Activated CD8-positive, alpha-beta memory T cell treated with anti-CD3 and anti-CD28 coated beads, Interleukin-2, amount 10 ng/mL, durations not matched to agents 7 days and 5 days (primary cell): Measurements from ENCODE around the gene PHACTR4. TPM values are rescaled to one million over a fixed set of nuclear protein-coding genes. Genes with fewer than 3 reads are reported as not detected.
"Not testable (repeated sequence)": the region's sequence is repeated elsewhere in the genome, so short reads cannot be mapped to it uniquely, and the experiment has no call there.

Experiments
- ATAC-seq: fragments of 150-1000 bp; cut with Tn5 transposase; one replicate; pipeline ENCODE4 v1.10.0; 2021; ENCODE audit warnings: moderate library complexity
- CTCF ChIA-PET: fragments of 350-600 bp; sonication (Branson Sonifier 250); formaldehyde crosslinking; loops from one replicate; lab custom pipeline; 2021; ENCODE audit warnings: antibody characterized with exemption; lab: Charles Lee
- DNase-seq: peaks from one replicate; pipeline ENCODE4 v3.0.0-alpha.2; 2020
- H3K27ac Mint-ChIP-seq: one replicate; pipeline ENCODE4 v1.8.0; 2021; ENCODE audit warnings: mild to moderate bottlenecking, mixed read lengths
- H3K27me3 Mint-ChIP-seq: one replicate; pipeline ENCODE4 v1.8.0; 2021; ENCODE audit warnings: mixed read lengths
- H3K36me3 Mint-ChIP-seq: one replicate; pipeline ENCODE4 v1.8.0; 2021; ENCODE audit warnings: mild to moderate bottlenecking, mixed read lengths
- H3K4me1 Mint-ChIP-seq: one replicate; pipeline ENCODE4 v1.8.0; 2021; ENCODE audit warnings: mixed read lengths
- H3K4me3 Mint-ChIP-seq: one replicate; pipeline ENCODE4 v1.8.0; 2021; ENCODE audit warnings: mild to moderate bottlenecking, moderate library complexity, mixed read lengths
- H3K9me3 Mint-ChIP-seq: one replicate; pipeline ENCODE4 v1.8.0; 2022; ENCODE audit warnings: low read depth, mixed read lengths
- total RNA-seq, 2 experiments: library from RNA; stranded (reverse); gene quantifications; one replicate each; pipeline ENCODE4 v1.2.3, GENCODE V29; 2021

The PHACTR4 gene
- total RNA-seq, 2 experiments from 2014 or later, result 26.8 to 27.8 TPM

DNA sequence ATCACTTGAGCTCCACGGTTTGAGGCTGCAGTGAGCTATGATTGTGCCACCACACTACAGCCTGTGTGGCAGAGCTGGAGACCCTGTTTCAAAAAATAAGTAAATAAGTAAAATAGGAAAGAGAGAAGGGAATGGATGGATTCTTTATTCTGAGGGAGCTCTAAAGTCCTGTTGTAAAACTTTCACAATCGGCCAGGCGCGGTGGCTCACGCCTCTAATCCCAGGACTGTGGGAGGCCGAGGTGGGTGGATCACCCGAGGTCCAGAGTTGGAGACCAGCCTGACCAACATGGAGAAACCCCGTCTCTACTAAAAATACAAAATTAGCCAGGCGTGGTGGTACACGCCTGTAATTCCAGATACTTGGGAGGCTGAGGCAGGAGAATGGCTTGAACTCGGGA is 6.1 kb downstream of the PHACTR4 start:
- not testable (repeated sequence) for H3K9me3 Mint-ChIP-seq, H3K4me3 Mint-ChIP-seq, H3K27ac Mint-ChIP-seq, H3K27me3 Mint-ChIP-seq, ATAC-seq, DNase-seq
- Mint-ChIP-seq H3K4me1 (peaks cover 18% of the 10 kb centered on the region), H3K36me3 (peaks cover 13% of the 10 kb centered on the region)
- CTCF ChIA-PET, result interaction anchor here (1.0 to 1.7 kb wide), 3 partner anchors 16 to 361 kb away, joined by 3 to 4 read pairs (median 3); partner anchors contain the start of gene YTHDF2

DNA sequence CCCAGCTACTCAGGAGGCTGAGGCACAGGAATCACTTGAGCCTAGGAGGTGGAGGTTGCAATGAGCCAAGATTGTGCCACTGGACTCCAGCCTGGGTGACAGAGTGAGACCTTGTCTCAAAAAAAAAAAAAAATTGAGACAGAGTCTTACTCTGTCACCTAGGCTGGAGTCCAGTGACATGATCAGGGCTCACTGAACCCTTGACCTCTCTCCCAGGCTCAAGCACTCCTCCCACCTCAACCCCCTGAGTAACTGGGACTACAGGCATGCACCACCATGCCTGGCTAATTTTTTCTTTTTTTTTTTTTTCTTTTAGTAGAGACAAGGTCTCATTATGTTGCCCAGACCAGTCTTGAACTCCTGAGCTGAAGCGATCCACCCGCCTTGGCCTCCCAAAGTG is 6.7 kb downstream of the PHACTR4 start:
- not testable (repeated sequence) for DNase-seq, H3K27ac Mint-ChIP-seq, H3K9me3 Mint-ChIP-seq, H3K4me3 Mint-ChIP-seq, ATAC-seq, H3K27me3 Mint-ChIP-seq
- CTCF ChIA-PET, result interaction anchor here (1.5 to 1.7 kb wide), 2 partner anchors 34 to 361 kb away, joined by 3 to 4 read pairs; partner anchors contain the start of gene YTHDF2
- Mint-ChIP-seq H3K36me3 (peaks cover 14% of the 10 kb centered on the region), H3K4me1 (peaks cover 14% of the 10 kb centered on the region)

DNA sequence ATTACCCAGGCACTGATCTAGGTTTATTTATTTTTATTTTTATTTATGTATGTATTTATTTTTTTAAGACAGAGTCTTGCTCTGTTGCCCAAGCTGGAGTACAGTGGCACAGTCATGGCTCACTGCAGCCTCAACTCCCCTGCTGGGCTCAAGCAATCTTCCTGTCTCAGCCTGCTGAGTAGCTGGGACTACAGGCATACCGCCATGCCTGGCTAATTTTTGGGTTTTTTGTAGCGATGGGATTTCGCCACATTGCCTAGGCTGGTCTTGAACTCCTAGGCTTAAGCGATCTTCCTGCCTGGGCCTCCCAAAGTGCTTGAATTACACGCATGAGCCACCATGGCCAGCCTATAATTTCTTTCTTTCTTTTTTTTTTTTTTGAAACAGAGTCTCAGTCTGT is 9.4 kb downstream of the PHACTR4 start:
- H3K36me3 Mint-ChIP-seq, result peaks cover 26% of the 10 kb centered on the region
- ATAC-seq (no peak), DNase-seq (no peak)
- H3K9me3 Mint-ChIP-seq, result no peaks in the 10 kb centered on the region
- H3K27me3 Mint-ChIP-seq, result no peaks in the 10 kb centered on the region
- H3K4me1 Mint-ChIP-seq, result peaks cover 5% of the 10 kb centered on the region
- CTCF ChIA-PET, result no interaction called here
- H3K27ac Mint-ChIP-seq, result no peak overlapping the region
- no peak overlapping the region for H3K4me3 Mint-ChIP-seq

DNA sequence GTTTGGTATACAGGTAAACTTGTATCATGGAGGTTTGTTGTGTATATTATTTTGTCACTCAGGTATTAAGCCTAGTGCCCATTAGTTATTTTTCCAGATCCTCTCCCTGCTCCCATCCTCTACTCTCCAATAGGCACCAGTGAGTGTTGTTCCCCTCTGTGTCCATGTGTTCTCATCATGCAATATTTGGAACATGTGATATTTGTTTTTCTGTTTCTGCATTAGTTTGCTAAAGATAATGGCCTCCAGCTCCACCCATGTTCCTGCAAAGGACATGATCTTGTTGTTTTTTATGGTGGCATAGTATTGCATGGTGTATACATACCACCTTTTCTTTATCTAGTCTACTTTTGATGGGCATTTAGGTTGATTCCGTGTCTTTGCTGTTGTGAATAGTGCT is 10.9 kb downstream of the PHACTR4 start:
- no peaks in the 10 kb centered on the region for H3K27me3 Mint-ChIP-seq
- H3K36me3 Mint-ChIP-seq, result peaks cover 36% of the 10 kb centered on the region
- H3K9me3 Mint-ChIP-seq, result no peaks in the 10 kb centered on the region
- no peak overlapping the region for H3K27ac Mint-ChIP-seq
- peaks cover 2% of the 10 kb centered on the region for H3K4me1 Mint-ChIP-seq
- DNase-seq (no peak), ATAC-seq (no peak)
- CTCF ChIA-PET, result no interaction called here
- H3K4me3 Mint-ChIP-seq, result no peak overlapping the region

DNA sequence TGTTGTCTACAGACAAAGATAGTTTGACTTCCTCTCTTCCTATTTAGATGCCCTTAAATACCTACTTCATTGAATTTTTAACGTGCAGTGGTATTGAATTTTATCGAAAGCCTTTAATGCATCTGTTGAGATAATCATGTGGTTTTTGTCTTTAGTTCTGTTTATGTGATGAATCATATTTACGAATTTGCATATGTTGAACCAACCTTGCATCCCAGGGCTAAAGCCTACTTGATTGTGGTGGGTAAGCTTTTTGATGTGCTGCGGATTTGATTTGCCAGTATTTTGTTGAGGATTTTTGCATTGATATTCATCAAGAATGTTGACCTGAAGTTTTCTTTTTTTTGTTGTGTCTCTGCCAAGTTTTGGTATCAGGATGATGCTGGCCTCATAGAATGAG is 14.2 kb downstream of the PHACTR4 start:
- H3K4me1 Mint-ChIP-seq, H3K9me3 Mint-ChIP-seq, DNase-seq, H3K27ac Mint-ChIP-seq, H3K4me3 Mint-ChIP-seq, ATAC-seq, H3K27me3 Mint-ChIP-seq: not testable (repeated sequence)
- CTCF ChIA-PET, result interaction anchor here (1.4 to 1.7 kb wide), 2 partner anchors 13 to 24 kb away, joined by 4 to 5 read pairs; no protein-coding TSS in a partner anchor
- peaks cover 41% of the 10 kb centered on the region for H3K36me3 Mint-ChIP-seq

DNA sequence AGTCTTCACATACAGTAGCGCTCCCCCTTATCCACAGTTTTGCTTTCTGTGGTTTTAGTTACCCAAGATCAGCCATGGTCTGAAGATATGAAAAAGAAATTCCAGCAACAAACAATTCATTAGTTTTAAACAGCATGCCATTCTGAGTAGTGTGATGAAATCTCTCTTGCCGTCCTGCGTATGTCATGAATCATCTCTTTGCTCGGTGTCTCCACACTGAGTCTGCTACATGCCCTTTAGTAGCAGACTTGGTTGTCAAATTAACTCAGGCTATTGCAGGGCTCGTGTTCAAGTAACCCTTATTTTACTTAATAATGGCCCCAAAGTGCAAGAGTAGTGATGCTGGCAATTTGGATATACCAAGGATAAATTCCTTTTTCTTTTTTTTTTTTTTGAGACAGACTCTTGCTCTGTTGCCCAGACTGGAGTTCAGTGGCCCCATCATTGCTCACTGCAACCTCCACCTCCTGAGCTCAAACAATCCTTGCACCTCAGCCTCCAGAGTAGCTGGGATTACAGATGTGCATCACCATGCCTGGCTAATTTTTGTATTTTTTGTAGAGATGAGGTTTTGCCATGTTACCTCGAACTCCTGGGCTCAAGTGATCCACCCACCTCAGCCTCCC is 22.6 kb downstream of the PHACTR4 start:
- peaks cover 3% of the 10 kb centered on the region for H3K4me1 Mint-ChIP-seq
- no peaks in the 10 kb centered on the region for H3K27me3 Mint-ChIP-seq
- H3K36me3 Mint-ChIP-seq, result peaks cover 9% of the 10 kb centered on the region
- CTCF ChIA-PET, result interaction anchor here (0.7 to 1.0 kb wide), 2 partner anchors 14 to 282 kb away, joined by 3 read pairs; no protein-coding TSS in a partner anchor
- no peaks in the 10 kb centered on the region for H3K9me3 Mint-ChIP-seq
- ATAC-seq (no peak), DNase-seq (no peak)
- no peak overlapping the region for H3K27ac Mint-ChIP-seq
- H3K4me3 Mint-ChIP-seq, result no peak overlapping the region

DNA sequence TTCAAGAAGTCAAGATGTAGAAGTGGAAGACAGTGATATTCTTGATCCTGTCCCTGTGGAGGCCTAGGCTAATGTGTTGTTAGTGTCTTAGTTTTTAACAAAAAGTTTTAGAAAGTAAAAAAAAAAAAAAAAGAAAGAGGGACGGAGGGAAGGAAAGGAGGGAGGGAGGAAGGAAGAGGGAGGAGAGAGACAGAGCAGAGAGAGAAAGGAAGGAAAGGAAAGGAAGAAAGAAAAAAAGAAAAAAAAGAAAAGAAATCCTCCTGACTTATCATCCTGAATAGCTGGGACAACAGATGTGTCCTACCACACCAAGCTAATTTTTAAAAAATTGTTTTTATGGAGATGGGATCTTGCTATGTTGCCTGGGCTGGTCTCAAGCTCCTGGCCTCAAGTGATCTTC is 24.6 kb downstream of the PHACTR4 start:
- Mint-ChIP-seq H3K4me1 (peaks cover under 1% of the 10 kb centered on the region), H3K27ac (no peak overlapping the region)
- CTCF ChIA-PET, result interaction anchor here (0.7 to 1.8 kb wide), 3 partner anchors 9 to 39 kb away, joined by 3 to 5 read pairs (median 4); no protein-coding TSS in a partner anchor

DNA sequence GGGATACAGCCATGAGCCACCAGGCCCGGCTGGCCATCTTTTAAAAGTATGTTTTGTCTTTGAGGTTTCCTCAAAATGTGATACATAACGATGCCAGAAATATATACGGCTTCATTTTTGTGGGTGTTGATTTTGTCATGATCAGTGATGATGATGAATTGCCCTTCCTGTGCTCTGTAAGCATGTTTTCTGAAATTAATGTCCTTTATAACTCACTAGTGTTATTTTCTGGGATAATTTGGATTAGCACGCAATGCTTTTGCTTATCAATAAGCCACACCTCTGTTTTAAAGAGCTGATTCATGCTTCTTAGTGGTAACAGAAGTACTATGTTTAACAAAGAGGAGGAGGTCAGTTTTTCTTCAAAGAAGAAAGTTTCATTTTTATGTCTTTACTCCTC is 25.6 kb downstream of the PHACTR4 start:
- Mint-ChIP-seq H3K27ac (no peak overlapping the region), H3K9me3 (no peaks in the 10 kb centered on the region), H3K4me3 (no peak overlapping the region), H3K27me3 (no peaks in the 10 kb centered on the region), H3K4me1 (no peaks in the 10 kb centered on the region), H3K36me3 (peaks cover 5% of the 10 kb centered on the region)
- CTCF ChIA-PET, result interaction anchor here (0.7 to 1.8 kb wide), 2 partner anchors 14 to 52 kb away, joined by 3 to 5 read pairs; no protein-coding TSS in a partner anchor
- ATAC-seq (no peak), DNase-seq (no peak)

More for the DNA sequence above, 24.6 kb downstream of the PHACTR4 start:
- no peaks in the 10 kb centered on the region for H3K9me3 Mint-ChIP-seq
- no peaks in the 10 kb centered on the region for H3K27me3 Mint-ChIP-seq
- ATAC-seq, result no peak
- DNase-seq, result no peak
- peaks cover 6% of the 10 kb centered on the region for H3K36me3 Mint-ChIP-seq
- no peak overlapping the region for H3K4me3 Mint-ChIP-seq

DNA sequence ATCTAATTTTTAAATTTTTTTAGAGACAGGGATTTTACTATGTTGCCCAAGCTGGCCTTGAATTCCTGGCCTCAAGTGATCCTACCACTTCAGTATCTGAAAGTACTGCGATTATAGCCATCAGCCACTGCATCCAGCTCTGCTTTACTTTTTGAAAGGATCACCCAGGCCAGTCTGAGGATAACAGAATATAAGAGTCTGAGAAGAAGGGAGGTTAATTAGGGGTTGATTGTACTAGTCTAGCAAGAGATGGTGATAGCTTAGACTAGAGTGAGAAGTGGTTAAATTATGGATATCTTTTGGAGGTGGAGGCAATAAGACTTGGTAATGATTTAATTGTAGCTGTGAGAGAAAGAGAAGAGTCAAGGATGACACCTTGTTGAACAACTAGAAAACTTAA is 32.2 kb downstream of the PHACTR4 start:
- no peak overlapping the region for H3K27ac Mint-ChIP-seq
- H3K27me3 Mint-ChIP-seq, result no peaks in the 10 kb centered on the region
- ATAC-seq (no peak), DNase-seq (no peak)
- no peak overlapping the region for H3K4me3 Mint-ChIP-seq
- peaks cover 5% of the 10 kb centered on the region for H3K36me3 Mint-ChIP-seq
- H3K9me3 Mint-ChIP-seq, result no peaks in the 10 kb centered on the region
- CTCF ChIA-PET, result interaction anchor here (1.4 kb wide), 2 partner anchors 42 to 153 kb away, joined by 3 to 5 read pairs; no protein-coding TSS in a partner anchor
- H3K4me1 Mint-ChIP-seq, result no peaks in the 10 kb centered on the region

DNA sequence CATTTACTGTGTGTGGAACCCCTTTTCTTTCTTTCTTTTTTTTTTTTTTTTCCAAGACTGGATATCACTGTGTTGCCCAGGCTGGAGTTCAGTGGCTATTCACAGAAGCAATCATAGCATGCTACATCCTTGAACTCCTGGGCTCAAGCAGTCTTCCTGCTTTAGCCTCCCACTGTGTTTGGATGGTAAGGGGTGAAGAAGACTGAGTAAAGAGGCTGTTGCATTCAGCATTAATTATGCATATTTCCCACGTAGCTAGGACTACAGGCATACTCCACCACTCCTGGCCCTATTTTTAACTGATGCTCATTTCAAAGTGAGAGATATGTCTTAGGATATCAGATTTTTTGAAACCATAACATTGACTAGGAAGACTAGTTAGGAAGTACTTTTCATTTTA is 39.5 kb downstream of the PHACTR4 start:
- peaks cover 5% of the 10 kb centered on the region for H3K4me1 Mint-ChIP-seq
- DNase-seq (no peak), ATAC-seq (no peak)
- peaks cover 2% of the 10 kb centered on the region for H3K36me3 Mint-ChIP-seq
- no peak overlapping the region for H3K4me3 Mint-ChIP-seq
- H3K9me3 Mint-ChIP-seq, result no peaks in the 10 kb centered on the region
- no peak overlapping the region for H3K27ac Mint-ChIP-seq
- CTCF ChIA-PET, result interaction anchor here (0.7 to 2.6 kb wide), 14 partner anchors 12 to 468 kb away, joined by 3 to 10 read pairs (median 4); partner anchors contain the start of genes RCC1 and TRNAU1AP
- no peaks in the 10 kb centered on the region for H3K27me3 Mint-ChIP-seq

DNA sequence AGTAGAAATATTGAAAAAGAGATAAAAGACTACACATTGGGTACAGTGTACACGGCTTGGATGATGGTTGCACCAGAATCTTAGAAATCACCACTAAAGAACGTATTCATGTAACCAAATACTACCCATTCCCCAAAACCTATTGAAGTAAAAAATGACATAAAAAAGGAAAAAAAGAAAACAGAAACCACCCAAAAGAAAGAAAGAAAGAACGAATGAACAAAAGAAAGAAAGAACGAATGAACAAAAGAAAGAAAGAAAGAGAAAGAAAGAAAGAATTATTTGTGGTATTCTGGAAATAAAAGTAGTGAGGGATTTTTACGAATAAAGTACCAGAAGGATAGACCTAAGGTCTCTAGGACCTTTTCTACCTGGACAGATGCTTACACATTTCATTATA is 42.1 kb downstream of the PHACTR4 start:
- Mint-ChIP-seq H3K4me3 (no peak overlapping the region), H3K36me3 (peaks cover 2% of the 10 kb centered on the region), H3K9me3 (no peaks in the 10 kb centered on the region), H3K27me3 (no peaks in the 10 kb centered on the region), H3K27ac (no peak overlapping the region), H3K4me1 (peaks cover 5% of the 10 kb centered on the region)
- CTCF ChIA-PET, result no interaction called here
- ATAC-seq (no peak), DNase-seq (no peak)

DNA sequence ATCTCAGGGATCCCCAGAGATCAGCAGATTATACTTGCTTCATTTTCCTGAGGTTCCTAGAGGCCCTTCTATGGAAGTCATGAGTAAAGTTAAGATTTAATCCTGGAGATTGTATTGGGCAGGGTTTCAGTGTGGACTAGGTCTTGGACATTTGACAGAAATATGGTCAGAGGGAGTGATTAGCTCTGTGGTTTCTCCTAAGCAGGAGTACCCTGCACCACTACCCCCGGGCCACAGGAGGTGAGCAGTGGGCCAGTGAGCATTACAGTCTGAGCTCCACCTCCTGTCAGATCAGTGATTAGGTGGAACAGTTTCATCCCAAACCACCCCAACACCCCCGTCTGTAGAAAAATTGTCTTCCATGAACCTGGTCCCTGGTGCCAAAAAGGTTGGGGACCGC is 43.2 kb downstream of the PHACTR4 start:
- CTCF ChIA-PET, result interaction anchor here (0.9 to 1.4 kb wide), 3 partner anchors 70 to 164 kb away, joined by 3 read pairs; no protein-coding TSS in a partner anchor
- Mint-ChIP-seq H3K9me3 (no peaks in the 10 kb centered on the region), H3K4me1 (peaks cover 12% of the 10 kb centered on the region), H3K36me3 (peaks cover 2% of the 10 kb centered on the region), H3K27ac (no peak overlapping the region), H3K27me3 (no peaks in the 10 kb centered on the region), H3K4me3 (no peak overlapping the region)
- no peak for DNase-seq
- no peak for ATAC-seq

DNA sequence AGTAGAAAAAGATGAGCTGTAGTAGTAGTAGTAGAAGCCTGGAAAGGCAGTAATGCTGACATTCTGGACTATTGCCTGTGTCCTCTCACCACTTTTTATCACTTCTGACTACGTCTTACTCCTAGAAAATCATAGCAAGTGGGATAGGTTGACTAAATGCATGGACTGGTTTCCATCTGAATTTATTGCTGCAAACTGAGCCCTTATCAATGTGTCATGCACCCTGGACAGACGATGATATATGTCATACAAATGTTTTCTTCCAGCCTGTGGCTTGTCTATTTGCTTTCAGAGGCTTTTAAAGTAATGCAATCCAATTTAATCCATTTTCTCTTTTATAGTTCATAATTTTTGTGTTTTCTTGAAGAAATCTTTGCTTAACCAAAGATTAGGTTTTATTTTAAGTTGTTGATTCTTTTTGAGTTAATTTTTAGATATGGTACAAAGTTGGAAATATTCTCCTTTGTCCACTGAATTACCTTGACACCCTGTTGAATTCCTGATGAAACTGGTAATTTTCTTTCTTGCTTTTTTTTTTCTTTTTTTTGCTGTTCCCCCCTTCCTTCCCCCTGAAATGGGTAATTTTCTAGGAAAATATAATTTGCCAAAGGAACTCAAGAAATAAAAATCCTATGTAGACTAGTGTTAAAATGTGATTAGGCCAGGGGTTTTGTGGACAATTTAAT is 47.1 kb downstream of the PHACTR4 start:
- H3K27me3 Mint-ChIP-seq, result no peaks in the 10 kb centered on the region
- H3K27ac Mint-ChIP-seq, result no peak overlapping the region
- no peak overlapping the region for H3K4me3 Mint-ChIP-seq
- DNase-seq (no peak), ATAC-seq (no peak)
- CTCF ChIA-PET, result interaction anchor here (1.4 kb wide), 1 partner anchor 57 kb away, joined by 3 read pairs; no protein-coding TSS in a partner anchor
- no peaks in the 10 kb centered on the region for H3K9me3 Mint-ChIP-seq
- H3K4me1 Mint-ChIP-seq, result peaks cover 11% of the 10 kb centered on the region
- no peaks in the 10 kb centered on the region for H3K36me3 Mint-ChIP-seq
